Measurements from ENCODE around the gene RNF213.
"Not testable (repeated sequence)": the region's sequence is repeated elsewhere in the genome, so short reads cannot be mapped to it uniquely, and the experiment has no call there.

RNF213 gene

GRCh38 chr17:80408872-80409271, 148.2 kb downstream of the RNF213 start:
- TF ChIP-seq, protein P1, sequence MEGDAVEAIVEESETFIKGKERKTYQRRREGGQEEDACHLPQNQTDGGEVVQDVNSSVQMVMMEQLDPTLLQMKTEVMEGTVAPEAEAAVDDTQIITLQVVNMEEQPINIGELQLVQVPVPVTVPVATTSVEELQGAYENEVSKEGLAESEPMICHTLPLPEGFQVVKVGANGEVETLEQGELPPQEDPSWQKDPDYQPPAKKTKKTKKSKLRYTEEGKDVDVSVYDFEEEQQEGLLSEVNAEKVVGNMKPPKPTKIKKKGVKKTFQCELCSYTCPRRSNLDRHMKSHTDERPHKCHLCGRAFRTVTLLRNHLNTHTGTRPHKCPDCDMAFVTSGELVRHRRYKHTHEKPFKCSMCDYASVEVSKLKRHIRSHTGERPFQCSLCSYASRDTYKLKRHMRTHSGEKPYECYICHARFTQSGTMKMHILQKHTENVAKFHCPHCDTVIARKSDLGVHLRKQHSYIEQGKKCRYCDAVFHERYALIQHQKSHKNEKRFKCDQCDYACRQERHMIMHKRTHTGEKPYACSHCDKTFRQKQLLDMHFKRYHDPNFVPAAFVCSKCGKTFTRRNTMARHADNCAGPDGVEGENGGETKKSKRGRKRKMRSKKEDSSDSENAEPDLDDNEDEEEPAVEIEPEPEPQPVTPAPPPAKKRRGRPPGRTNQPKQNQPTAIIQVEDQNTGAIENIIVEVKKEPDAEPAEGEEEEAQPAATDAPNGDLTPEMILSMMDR (conservative IDR thresholded peaks at IDR 0.05) = no peak
- H3K27ac ChIP-seq = peak overlapping the region; percentile 11; the same call in 1 of the 2 replicates

DNA sequence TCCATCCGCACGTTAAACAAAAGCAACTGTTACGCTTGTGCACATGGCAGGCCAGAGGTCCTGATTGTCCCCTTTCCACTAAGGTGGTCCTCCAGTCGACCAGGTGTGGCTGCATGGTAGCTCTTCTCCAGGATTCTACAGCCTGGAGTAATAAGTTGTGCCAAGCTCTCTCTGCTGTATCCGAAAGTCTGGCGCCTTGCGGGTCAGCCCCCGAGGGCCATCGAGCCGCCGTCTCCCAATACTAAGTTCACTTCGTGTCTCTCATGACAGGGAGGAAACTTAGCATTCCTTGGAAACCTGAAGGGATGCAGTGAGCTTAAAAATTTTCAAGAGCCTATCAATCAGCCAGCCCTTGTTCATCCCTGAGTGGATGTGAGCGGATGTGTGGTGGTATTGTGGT, 149.0 kb downstream of the RNF213 start:
- H3K27ac ChIP-seq = no peak overlapping the region
- TF ChIP-seq, protein P1 (conservative IDR thresholded peaks at IDR 0.05) = no peak

GRCh38 chr17:80410441-80411087, 149.9 kb downstream of the RNF213 start:
- H3K27ac ChIP-seq = not testable (repeated sequence)

GRCh38 chr17:80413771-80414507, 153.3 kb downstream of the RNF213 start:
- TF ChIP-seq, protein P1 (conservative IDR thresholded peaks at IDR 0.05) = no peak
- H3K27ac ChIP-seq = peak overlapping the region; percentile 90; the same call in 1 of the 2 replicates

- TF ChIP-seq, protein P1 (conservative IDR thresholded peaks at IDR 0.05) = no peak
- H3K27ac ChIP-seq = peak overlapping the region; percentile 90; the same call in 1 of the 2 replicates
Observed at GRCh38 chr17:80414508-80414802, 153.8 kb downstream of the RNF213 start.

- TF ChIP-seq, protein P1 (conservative IDR thresholded peaks at IDR 0.05) = no peak
- H3K27ac ChIP-seq = peak within 1 kb of the TSS; percentile 90
Observed at GRCh38 chr17:80414803-80415625, 154.4 kb downstream of the RNF213 start, which contains the start of gene ENDOV. ENDOV (plus strand) TSS chr17:80415167; CDS start chr17:80415195, 28 bp downstream.

DNA sequence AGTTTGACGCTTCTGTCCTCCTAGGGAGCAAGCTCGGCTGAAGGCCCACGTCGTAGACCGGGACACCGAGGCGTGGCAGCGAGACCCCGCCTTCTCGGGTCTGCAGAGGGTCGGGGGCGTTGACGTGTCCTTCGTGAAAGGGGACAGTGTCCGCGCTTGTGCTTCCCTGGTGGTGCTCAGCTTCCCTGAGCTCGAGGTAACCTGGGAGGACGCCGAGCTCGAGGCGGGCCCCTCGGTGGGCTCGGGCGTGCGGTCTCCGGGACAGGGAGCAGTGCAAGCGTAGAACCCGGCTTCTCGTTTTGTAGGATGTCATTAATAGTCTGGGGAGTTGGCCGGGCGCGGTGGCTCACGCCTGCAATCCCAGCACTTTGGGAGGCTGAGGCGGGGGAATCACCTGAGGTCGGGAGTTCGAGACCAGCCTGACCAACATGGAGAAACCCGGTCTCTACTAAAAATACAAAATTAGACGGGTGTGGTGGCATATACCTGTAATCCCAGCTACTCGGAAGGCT, 155.0 kb downstream of the RNF213 start:
- H3K27ac ChIP-seq = peak overlapping the region; percentile 90
- TF ChIP-seq, protein P1 (conservative IDR thresholded peaks at IDR 0.05) = no peak

All from VCaP (cell line).